ENCODE measurements around the gene TP53I3.
A peak's percentile ranks its signal among the peaks of the same experiment; 100 is the strongest.
"Not testable (repeated sequence)": the region's sequence is repeated elsewhere in the genome, so short reads cannot be mapped to it uniquely, and the experiment has no call there.

Gene TP53I3

GRCh38 chr2:24101992-24102391 lies 17.4 kb upstream of the TP53I3 start:
- no peak for DNase-seq (ENCODE audit: low read depth in 2 of 3, low spot score in 1 of 3)

GRCh38 chr2:24100732-24101131 lies 16.1 kb upstream of the TP53I3 start:
- not testable (repeated sequence) for DNase-seq (ENCODE audit: low read depth in 2 of 3, low spot score in 1 of 3)

- DNase-seq (ENCODE audit: low read depth in 2 of 3, low spot score in 1 of 3), result not testable (repeated sequence)
These were observed 10.6 kb upstream of the TP53I3 start for GRCh38 chr2:24095171-24095677.

- DNase-seq (ENCODE audit: low read depth in 2 of 3, low spot score in 1 of 3), result not testable (repeated sequence)
These were observed 8.6 kb upstream of the TP53I3 start for GRCh38 chr2:24093270-24093669.

GRCh38 chr2:24088821-24089359 lies 4.3 kb upstream of the TP53I3 start:
- no peak for DNase-seq (ENCODE audit: low read depth in 2 of 3, low spot score in 1 of 3)

GRCh38 chr2:24087032-24087431 lies 2.4 kb upstream of the TP53I3 start:
- no peak for DNase-seq (ENCODE audit: low read depth in 2 of 3, low spot score in 1 of 3)

GRCh38 chr2:24086241-24086640 lies 1.6 kb upstream of the TP53I3 start:
- DNase-seq (ENCODE audit: low read depth in 2 of 3, low spot score in 1 of 3), result no peak

GRCh38 chr2:24085200-24085489 lies 511 bp upstream of the TP53I3 start:
- no peak for DNase-seq (ENCODE audit: low read depth in 2 of 3, low spot score in 1 of 3)

- peak in 2 of 3 donors; percentile 26 to 28 for DNase-seq (ENCODE audit: low read depth in 2 of 3, low spot score in 1 of 3)
These were observed 858 bp downstream of the TP53I3 start for GRCh38 chr2:24083567-24084385.

- no peak for DNase-seq (ENCODE audit: low read depth in 2 of 3, low spot score in 1 of 3)
These were observed 1.7 kb downstream of the TP53I3 start for GRCh38 chr2:24082787-24083566.

- DNase-seq (ENCODE audit: low read depth in 2 of 3, low spot score in 1 of 3), result no peak
These were observed 3.9 kb downstream of the TP53I3 start for GRCh38 chr2:24080701-24081100.

- no peak for DNase-seq (ENCODE audit: low read depth in 2 of 3, low spot score in 1 of 3)
These were observed 6.8 kb downstream of the TP53I3 start for GRCh38 chr2:24077879-24078278.

GRCh38 chr2:24077535-24077877 lies 7.1 kb downstream of the TP53I3 start:
- no peak for DNase-seq (ENCODE audit: low read depth in 2 of 3, low spot score in 1 of 3)

GRCh38 chr2:24076849-24077534 lies 7.6 kb downstream of the TP53I3 start:
- DNase-seq (ENCODE audit: low read depth in 2 of 3, low spot score in 1 of 3), result no peak

GRCh38 chr2:24075915-24076848 lies 8.5 kb downstream of the TP53I3 start, which contains the start of gene SF3B6:
SF3B6 (minus strand) TSS chr2:24076326; CDS start chr2:24076229, 97 bp downstream.
- peak; percentile 99 for DNase-seq (ENCODE audit: low read depth in 2 of 3, low spot score in 1 of 3)

- DNase-seq (ENCODE audit: low read depth in 2 of 3, low spot score in 1 of 3), result no peak
These were observed 9.4 kb downstream of the TP53I3 start for GRCh38 chr2:24075259-24075658.

- DNase-seq (ENCODE audit: low read depth in 2 of 3, low spot score in 1 of 3), result no peak
These were observed 10.8 kb downstream of the TP53I3 start for GRCh38 chr2:24073816-24074215.

GRCh38 chr2:24072259-24072658 lies 12.4 kb downstream of the TP53I3 start:
- DNase-seq (ENCODE audit: low read depth in 2 of 3, low spot score in 1 of 3), result no peak

GRCh38 chr2:24065341-24065740 lies 19.3 kb downstream of the TP53I3 start:
- no peak for DNase-seq (ENCODE audit: low read depth in 2 of 3, low spot score in 1 of 3)

- no peak for DNase-seq (ENCODE audit: low read depth in 2 of 3, low spot score in 1 of 3)
These were observed 25.9 kb downstream of the TP53I3 start for GRCh38 chr2:24058564-24059271.
